Activated CD4-positive, CD25-positive, alpha-beta regulatory T cell treated with anti-CD3 and anti-CD28 coated beads, Interleukin-2, amount 50 U/mL, for 16 hours (primary cell): ENCODE measurements around the gene IFNE.
"Not testable (repeated sequence)": the region's sequence is repeated elsewhere in the genome, so short reads cannot be mapped to it uniquely, and the experiment has no call there.

Experiments
- DNase-seq: peaks from one replicate; pipeline ENCODE4 v3.0.0-alpha.2; 2020; ENCODE audit warnings: low read depth, low spot score

IFNE gene

GRCh38 chr9:21499912-21500311 lies 17.8 kb upstream of the IFNE start:
- DNase-seq = no peak

GRCh38 chr9:21491756-21492155 lies 9.6 kb upstream of the IFNE start:
- no peak for DNase-seq

- no peak for DNase-seq
Observed at GRCh38 chr9:21481470-21482056, 550 bp downstream of the IFNE start.

GRCh38 chr9:21479152-21479702 lies 2.9 kb downstream of the IFNE start:
- DNase-seq = no peak

- no peak for DNase-seq
Observed at GRCh38 chr9:21477466-21477865, 4.6 kb downstream of the IFNE start.

GRCh38 chr9:21473236-21473635 lies 8.9 kb downstream of the IFNE start:
- DNase-seq = no peak

GRCh38 chr9:21470126-21470525 lies 12.0 kb downstream of the IFNE start:
- no peak for DNase-seq

- DNase-seq = no peak
Observed at GRCh38 chr9:21465859-21466518, 16.1 kb downstream of the IFNE start.

- DNase-seq = no peak
Observed at GRCh38 chr9:21465138-21465537, 17.0 kb downstream of the IFNE start.

- DNase-seq = no peak
Observed at GRCh38 chr9:21461377-21461776, 20.7 kb downstream of the IFNE start.

GRCh38 chr9:21455320-21455719 lies 26.8 kb downstream of the IFNE start:
- no peak for DNase-seq

- DNase-seq = no peak
Observed at GRCh38 chr9:21454149-21454548, 28.0 kb downstream of the IFNE start.

GRCh38 chr9:21452681-21453080 lies 29.4 kb downstream of the IFNE start:
- DNase-seq = no peak

- no peak for DNase-seq
Observed at GRCh38 chr9:21450733-21451394, 31.2 kb downstream of the IFNE start.

GRCh38 chr9:21449312-21449711 lies 32.8 kb downstream of the IFNE start:
- DNase-seq = not testable (repeated sequence)

GRCh38 chr9:21443849-21444625 lies 38.1 kb downstream of the IFNE start:
- no peak for DNase-seq

- DNase-seq = no peak
Observed at GRCh38 chr9:21440139-21440538, 42.0 kb downstream of the IFNE start, which contains the start of gene IFNA1. TSS of gene IFNA1 (plus strand) at chr9:21440439. CDS start at chr9:21440508, 69 bp downstream.

GRCh38 chr9:21435015-21435383 lies 47.1 kb downstream of the IFNE start:
- not testable (repeated sequence) for DNase-seq

- DNase-seq = no peak
Observed at GRCh38 chr9:21434202-21435014, 47.7 kb downstream of the IFNE start.

- no peak for DNase-seq
Observed at GRCh38 chr9:21432672-21433425, 49.3 kb downstream of the IFNE start.
